GM10266 (cell line): ENCODE results near the gene MPND.
A peak's percentile ranks its signal among the peaks of the same experiment; 100 is the strongest.
"Not testable (repeated sequence)": the region's sequence is repeated elsewhere in the genome, so short reads cannot be mapped to it uniquely, and the experiment has no call there.

Experiments
- DNase-seq: peaks from one replicate; pipeline ENCODE4 v3.0.0; 2012; ENCODE audit errors: extremely low spot score
- CTCF ChIP-seq: IDR thresholded peaks from 2 replicates; pipeline ENCODE4 v1.5.1; 2012; ENCODE audit warnings: mild to moderate bottlenecking, low read depth; ENCODE audit not compliant: control insufficient read depth, insufficient read depth; ENCODE audit errors: missing control alignments

The MPND gene

GRCh38 chr19:4342314-4342614 is 1.1 kb upstream of the MPND start:
- DNase-seq: no peak

GRCh38 chr19:4342615-4343369 is 570 bp upstream of the MPND start:
- peak; percentile 93 for DNase-seq
- TF ChIP-seq CTCF: no peak

More at GRCh38 chr19:4342314-4342614, 1.1 kb upstream of the MPND start:
- TF ChIP-seq CTCF: no peak

- DNase-seq: no peak
- no peak for TF ChIP-seq CTCF
These were observed 2.1 kb downstream of the MPND start for GRCh38 chr19:4345342-4346019.

- no peak for DNase-seq
- no peak for TF ChIP-seq CTCF
These were observed 2.6 kb downstream of the MPND start for GRCh38 chr19:4346020-4346383.

- DNase-seq: no peak
- no peak for TF ChIP-seq CTCF
These were observed 4.2 kb downstream of the MPND start for GRCh38 chr19:4347521-4347920.

GRCh38 chr19:4349225-4349624 is 5.9 kb downstream of the MPND start:
- not testable (repeated sequence) for DNase-seq

- no peak for TF ChIP-seq CTCF
- DNase-seq: no peak
These were observed 6.7 kb downstream of the MPND start for GRCh38 chr19:4350111-4350510.
